ENCODE data around the gene XKR7. TPM values are rescaled to one million over a fixed set of nuclear protein-coding genes. Genes with fewer than 3 reads are reported as not detected.

The XKR7 gene
- total and polyA plus RNA-seq, 10 of the 15 experiments (the other 5 are each of a cell fraction or from before 2014, with no cell fraction given), result not detected

DNA sequence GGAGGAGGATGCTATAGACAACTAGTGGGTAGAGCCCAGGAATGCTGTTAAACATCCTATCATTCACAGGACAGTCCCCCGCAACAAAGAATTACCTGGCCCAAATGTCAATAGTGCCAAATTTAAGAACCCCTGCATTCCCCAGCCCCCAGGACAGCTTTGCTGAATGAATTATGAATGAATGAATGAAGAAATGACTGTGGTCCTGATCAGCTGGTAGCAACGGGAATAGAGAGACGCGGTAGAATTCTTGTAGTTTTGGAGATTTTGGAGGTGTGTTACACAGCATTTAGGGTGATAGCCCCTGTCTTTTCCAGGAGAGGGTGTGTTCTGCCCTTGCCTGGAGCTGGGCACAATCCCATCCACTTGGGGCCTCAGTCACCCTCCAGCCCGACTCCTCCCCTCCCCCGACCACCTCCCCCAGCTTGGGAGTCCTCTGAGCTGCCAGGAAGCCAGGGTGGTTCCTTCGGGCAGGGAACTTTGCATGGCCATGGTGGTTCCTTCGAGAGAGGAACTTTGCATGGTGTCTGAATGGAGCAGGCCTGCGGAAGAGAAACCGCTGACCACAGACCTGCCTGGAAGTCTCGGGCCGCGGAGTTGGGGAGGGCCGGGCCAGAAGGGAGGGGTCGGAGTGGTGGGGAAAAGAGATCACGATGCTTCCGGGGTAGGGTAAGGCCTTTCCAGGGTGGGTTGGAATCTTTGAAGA, 83.1 kb downstream of the XKR7 start (continued):
- TF ChIP-seq, protein P1, sequence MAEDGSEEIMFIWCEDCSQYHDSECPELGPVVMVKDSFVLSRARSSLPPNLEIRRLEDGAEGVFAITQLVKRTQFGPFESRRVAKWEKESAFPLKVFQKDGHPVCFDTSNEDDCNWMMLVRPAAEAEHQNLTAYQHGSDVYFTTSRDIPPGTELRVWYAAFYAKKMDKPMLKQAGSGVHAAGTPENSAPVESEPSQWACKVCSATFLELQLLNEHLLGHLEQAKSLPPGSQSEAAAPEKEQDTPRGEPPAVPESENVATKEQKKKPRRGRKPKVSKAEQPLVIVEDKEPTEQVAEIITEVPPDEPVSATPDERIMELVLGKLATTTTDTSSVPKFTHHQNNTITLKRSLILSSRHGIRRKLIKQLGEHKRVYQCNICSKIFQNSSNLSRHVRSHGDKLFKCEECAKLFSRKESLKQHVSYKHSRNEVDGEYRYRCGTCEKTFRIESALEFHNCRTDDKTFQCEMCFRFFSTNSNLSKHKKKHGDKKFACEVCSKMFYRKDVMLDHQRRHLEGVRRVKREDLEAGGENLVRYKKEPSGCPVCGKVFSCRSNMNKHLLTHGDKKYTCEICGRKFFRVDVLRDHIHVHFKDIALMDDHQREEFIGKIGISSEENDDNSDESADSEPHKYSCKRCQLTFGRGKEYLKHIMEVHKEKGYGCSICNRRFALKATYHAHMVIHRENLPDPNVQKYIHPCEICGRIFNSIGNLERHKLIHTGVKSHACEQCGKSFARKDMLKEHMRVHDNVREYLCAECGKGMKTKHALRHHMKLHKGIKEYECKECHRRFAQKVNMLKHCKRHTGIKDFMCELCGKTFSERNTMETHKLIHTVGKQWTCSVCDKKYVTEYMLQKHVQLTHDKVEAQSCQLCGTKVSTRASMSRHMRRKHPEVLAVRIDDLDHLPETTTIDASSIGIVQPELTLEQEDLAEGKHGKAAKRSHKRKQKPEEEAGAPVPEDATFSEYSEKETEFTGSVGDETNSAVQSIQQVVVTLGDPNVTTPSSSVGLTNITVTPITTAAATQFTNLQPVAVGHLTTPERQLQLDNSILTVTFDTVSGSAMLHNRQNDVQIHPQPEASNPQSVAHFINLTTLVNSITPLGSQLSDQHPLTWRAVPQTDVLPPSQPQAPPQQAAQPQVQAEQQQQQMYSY (CRISPR knock-in tag; IDR thresholded peaks at IDR 0.05), result no peak
- TF ChIP-seq KDM1A (IDR thresholded peaks at IDR 0.05; ENCODE audit: borderline replicate concordance), result no peak
- TF ChIP-seq SPI1 (IDR thresholded peaks at IDR 0.05; ENCODE audit: borderline replicate concordance, insufficient read depth, low read depth, low read length), result peak; percentile 3; the same call in 1 of the 2 replicates
- TF ChIP-seq FOS (IDR thresholded peaks at IDR 0.05; ENCODE audit: borderline replicate concordance, extremely low read depth, insufficient read length), result no peak
- no peak for TF ChIP-seq BRCA1 (IDR thresholded peaks at IDR 0.05; ENCODE audit: low read depth, low read length)
- no peak for TF ChIP-seq ZNF217 (IDR thresholded peaks at IDR 0.05)
- TF ChIP-seq TBL1XR1 (IDR thresholded peaks at IDR 0.05; ENCODE audit: low read depth, low read length), result no peak
- TF ChIP-seq POLR2AphosphoS5 (IDR thresholded peaks at IDR 0.05; ENCODE audit: low read length), result no peak
- no peak for TF ChIP-seq TCF3 (IDR thresholded peaks at IDR 0.05; ENCODE audit: borderline replicate concordance, insufficient read depth, low read depth, low read length)
- TF ChIP-seq ESRRA (IDR thresholded peaks at IDR 0.05; ENCODE audit: low read length), result no peak
- no peak for TF ChIP-seq RAD51 (IDR thresholded peaks at IDR 0.05)
- TF ChIP-seq, protein P2, sequence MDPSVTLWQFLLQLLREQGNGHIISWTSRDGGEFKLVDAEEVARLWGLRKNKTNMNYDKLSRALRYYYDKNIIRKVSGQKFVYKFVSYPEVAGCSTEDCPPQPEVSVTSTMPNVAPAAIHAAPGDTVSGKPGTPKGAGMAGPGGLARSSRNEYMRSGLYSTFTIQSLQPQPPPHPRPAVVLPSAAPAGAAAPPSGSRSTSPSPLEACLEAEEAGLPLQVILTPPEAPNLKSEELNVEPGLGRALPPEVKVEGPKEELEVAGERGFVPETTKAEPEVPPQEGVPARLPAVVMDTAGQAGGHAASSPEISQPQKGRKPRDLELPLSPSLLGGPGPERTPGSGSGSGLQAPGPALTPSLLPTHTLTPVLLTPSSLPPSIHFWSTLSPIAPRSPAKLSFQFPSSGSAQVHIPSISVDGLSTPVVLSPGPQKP (IDR thresholded peaks at IDR 0.05; ENCODE audit: low read depth, low read length), result no peak
- no peak for TF ChIP-seq SREBF1 (IDR thresholded peaks at IDR 0.05; ENCODE audit: low read length)

All from GM12878 (cell line).